ENCODE data around the gene DSE.

DSE gene

DNA sequence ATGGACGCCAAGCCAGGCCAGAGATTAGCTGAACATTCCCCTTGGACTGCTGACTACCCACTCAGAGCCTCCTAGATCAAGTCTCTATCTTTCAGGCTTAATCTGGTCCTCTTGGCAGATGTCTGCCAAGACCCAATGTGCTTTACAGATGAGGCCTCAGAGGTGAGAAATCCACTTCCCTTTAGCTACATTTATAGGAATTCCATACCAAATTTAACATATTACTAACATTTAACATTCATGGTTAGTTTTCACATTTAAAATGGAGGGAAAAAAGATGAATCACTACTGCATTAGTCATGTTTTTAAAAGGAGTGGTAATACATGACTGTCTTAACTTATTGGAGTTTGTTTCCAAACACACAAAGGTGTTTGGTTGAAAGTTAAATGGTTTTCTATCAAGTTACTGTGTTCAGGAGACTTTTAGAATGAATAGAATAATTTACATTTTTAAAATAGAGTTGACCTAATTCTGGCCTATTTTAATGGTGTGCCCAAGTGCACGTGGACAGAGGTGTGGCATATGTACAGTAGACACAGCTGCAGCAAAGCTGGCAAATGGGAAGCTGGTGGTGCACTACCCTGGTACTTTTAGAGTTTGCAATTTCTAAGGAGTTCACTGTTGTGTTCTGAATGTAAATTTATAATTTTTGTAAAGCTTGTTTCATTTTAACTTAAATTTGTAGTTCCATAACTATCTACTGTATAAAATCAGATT, 48.5 kb downstream of the DSE start:
- DNase-seq: no peak

DNA sequence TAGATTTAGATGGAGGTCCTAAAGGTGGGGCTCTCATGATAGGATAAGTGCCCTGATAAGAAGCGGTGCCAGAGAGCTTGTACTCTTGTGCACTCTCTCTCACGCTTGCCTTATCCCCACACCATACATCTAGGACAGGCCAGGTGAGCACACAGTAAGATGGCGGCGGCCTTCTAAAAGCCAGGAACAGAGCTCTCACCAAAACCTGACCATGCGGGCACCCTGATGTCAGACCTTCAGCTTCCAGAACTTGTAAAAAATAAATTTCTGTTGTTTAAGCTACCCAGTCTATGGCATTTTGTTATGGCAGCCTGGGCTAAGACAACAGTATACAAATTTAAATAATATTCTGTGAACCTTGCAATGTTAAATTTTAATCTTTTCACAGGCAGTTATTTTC, 49.6 kb downstream of the DSE start:
- DNase-seq: no peak

DNA sequence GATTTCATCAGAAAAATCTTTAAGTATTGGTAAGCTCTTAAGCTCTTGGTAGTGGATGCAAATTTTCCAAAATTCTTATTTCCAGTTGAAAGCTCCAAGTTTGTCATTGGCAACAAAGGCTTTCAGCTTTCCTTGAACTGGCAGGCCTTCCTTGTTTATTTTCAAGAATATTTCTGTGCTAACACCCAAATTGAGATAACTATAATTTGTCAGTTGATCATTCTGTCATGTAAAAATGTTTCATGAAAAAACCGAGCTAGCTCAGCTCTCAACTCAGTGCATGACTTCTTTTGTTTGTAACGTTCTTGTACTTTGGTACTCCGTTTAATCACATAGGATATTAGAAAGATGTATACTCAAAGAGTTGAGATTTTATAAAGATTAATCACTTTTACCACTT, 51.5 kb downstream of the DSE start:
- DNase-seq: no peak

- no peak for DNase-seq
Measured at GRCh38 chr6:116424001-116424400, 53.3 kb downstream of the DSE start.

- no peak for DNase-seq
Measured at GRCh38 chr6:116426551-116426950, 55.8 kb downstream of the DSE start.

GRCh38 chr6:116429111-116429510, 58.4 kb downstream of the DSE start:
- no peak for DNase-seq

GRCh38 chr6:116430860-116431259, 60.1 kb downstream of the DSE start:
- no peak for DNase-seq

- no peak for DNase-seq
Measured at GRCh38 chr6:116431964-116432595, 61.3 kb downstream of the DSE start.

GRCh38 chr6:116433206-116433712, 62.5 kb downstream of the DSE start:
- DNase-seq: no peak

- DNase-seq: no peak
Measured at GRCh38 chr6:116434056-116434725, 63.4 kb downstream of the DSE start.

- no peak for DNase-seq
Measured at GRCh38 chr6:116436586-116436985, 65.8 kb downstream of the DSE start.

GRCh38 chr6:116437656-116438055, 66.9 kb downstream of the DSE start:
- DNase-seq: no peak

GRCh38 chr6:116438590-116439448, 68.1 kb downstream of the DSE start:
- no peak for DNase-seq

- DNase-seq: no peak
Measured at GRCh38 chr6:116439522-116440051, 68.8 kb downstream of the DSE start.

DNA sequence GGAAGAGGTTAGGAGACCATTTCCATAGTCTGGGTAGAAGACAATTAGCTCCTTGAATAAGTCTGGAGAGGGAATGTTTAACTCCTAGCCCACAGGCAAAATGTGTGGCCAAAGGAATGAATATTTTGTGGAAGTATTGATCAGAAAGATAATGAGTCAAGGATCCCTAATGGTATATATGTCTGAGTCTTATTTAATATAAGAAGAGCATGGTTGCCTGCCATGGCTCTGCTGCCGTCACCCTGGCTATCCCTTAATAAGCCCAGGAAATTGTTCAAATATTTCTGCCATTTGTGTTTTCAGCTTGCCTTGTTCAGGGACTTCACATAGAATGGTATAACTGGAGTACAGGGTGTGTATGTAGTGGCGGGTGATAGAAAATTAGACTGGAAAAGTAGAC, 72.4 kb downstream of the DSE start:
- DNase-seq: no peak

- DNase-seq: no peak
Measured at GRCh38 chr6:116444092-116444491, 73.3 kb downstream of the DSE start.

- DNase-seq: no peak
Measured at GRCh38 chr6:116444575-116444974, 73.8 kb downstream of the DSE start.

DNA sequence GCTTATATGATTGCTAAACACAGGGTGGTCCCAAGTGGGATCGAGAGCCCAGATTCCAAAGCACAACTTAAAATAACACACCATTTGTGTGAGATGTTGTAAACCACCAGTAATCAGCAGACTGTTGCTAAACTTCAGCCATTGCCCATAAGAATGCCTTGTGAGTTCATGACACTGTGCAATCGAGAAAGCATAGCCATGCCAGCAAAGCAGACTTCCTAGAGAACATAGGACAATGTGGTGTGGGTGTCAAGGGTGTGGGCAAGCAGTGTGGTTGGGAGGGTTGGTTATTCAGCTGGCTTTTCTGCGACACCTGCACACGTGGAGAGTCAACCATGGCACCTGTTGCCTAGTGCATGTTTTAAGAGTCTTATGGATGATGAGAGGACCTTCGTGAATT, 74.4 kb downstream of the DSE start:
- no peak for DNase-seq

- no peak for DNase-seq
Measured at GRCh38 chr6:116446399-116446798, 75.7 kb downstream of the DSE start.

- DNase-seq: no peak
Measured at GRCh38 chr6:116447052-116447451, 76.3 kb downstream of the DSE start.

- DNase-seq: no peak
Measured at GRCh38 chr6:116447496-116448011, 76.8 kb downstream of the DSE start.

- no peak for DNase-seq
Measured at GRCh38 chr6:116449565-116449964, 78.8 kb downstream of the DSE start.
